GM21447 (cell line): Measurements from ENCODE around the gene TMEM45B.

Experiments
- ATAC-seq: cut with Tn5 transposase; IDR thresholded peaks from one replicate; pipeline ENCODE4 v1.9.1; 2021; ENCODE audit not compliant: unreplicated experiment

TMEM45B gene

GRCh38 chr11:129895126-129896041 is 79.7 kb downstream of the TMEM45B start, which contains the start of gene NFRKB:
NFRKB (minus strand) TSS chr11:129895578; CDS start chr11:129892849, 2,729 bp downstream.
- ATAC-seq, result peak; percentile 92

DNA sequence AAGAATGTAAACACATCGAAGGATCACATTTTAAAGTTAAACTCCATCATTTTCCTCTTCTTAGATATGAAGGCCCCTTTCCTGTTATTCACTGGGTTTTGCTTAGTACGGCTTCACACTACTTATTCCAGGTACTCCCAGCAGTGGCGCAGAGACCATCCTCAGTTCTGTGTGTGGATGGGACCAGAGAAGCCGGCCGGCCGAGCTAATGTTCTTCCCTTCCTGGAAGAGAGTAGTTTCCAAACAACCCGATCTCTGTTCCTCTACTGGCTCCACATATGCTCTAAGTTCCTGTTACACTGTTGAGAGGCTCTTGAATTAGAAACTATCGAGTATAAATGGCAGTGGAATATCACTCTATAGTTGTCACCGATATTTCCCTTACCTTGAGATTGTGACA is 80.4 kb downstream of the TMEM45B start:
- no peak for ATAC-seq

DNA sequence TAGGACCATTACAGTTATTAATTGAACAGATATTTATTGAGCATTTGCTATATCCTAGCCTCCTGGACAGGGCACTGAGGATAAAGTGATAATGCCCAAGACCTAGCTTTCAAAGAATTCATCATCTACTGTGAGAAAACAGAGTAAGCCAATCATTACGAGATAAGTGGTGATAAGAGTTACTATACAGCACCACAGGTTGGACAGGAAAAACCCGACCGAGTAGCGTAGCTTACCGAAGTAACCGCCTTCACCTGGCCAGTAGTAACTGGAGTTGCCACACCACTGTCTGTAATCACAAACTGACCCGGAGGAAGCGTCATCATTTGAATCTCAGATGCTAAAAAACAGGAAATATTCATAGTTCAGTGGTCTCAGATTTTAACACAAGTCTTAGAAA is 89.8 kb downstream of the TMEM45B start:
- no peak for ATAC-seq
